Hepatocyte (in vitro differentiated cells): ENCODE measurements around the gene SV2C.

Source experiments
- CTCF ChIP-seq: fragments of 200-600 bp; sonication (generic); IDR thresholded peaks from 2 replicates; pipeline ENCODE4 v1.5.1; 2016; ENCODE audit warnings: antibody characterized with exemption, mild to moderate bottlenecking; ENCODE audit not compliant: poor library complexity
- EZH2 ChIP-seq: fragments of 200-600 bp; sonication (generic); IDR thresholded peaks from 2 replicates; pipeline ENCODE4 v1.6.1; 2016; ENCODE audit warnings: antibody characterized with exemption, mild to moderate bottlenecking, borderline replicate concordance
- EZH2phosphoT487 ChIP-seq: fragments of 200-600 bp; sonication (generic); IDR thresholded peaks from one replicate; pipeline ENCODE4 v1.6.1; 2018; ENCODE audit warnings: antibody characterized with exemption, mild to moderate bottlenecking, low read depth, moderate library complexity; ENCODE audit not compliant: unreplicated experiment, severe bottlenecking

DNA sequence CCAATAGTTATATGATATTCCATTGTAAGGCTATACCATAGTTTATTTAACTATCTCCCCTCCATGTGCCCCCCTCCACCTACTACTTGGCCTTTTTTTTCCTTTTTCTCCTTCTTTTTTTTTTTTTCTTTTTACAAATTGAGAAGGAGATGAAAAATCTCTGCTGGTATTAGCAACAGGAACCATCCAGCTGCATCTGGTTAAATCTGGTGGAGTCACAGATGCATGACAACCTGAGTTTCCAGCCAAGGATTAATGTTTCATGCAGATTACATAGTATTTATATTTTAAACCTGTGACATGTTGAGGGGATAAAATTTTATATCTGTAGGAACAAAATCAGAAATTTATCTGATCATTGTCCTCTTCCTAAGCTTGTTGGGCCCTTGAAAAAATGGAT lies 191.4 kb downstream of the SV2C start:
- TF ChIP-seq CTCF (no peak), EZH2phosphoT487 (no peak), EZH2 (no peak)
